Natural killer cell (primary cell): ENCODE measurements around the gene CASKIN2. TPM values are rescaled to one million over a fixed set of nuclear protein-coding genes. Genes with fewer than 3 reads are reported as not detected.
A peak's percentile ranks its signal among the peaks of the same experiment; 100 is the strongest.

Experiments used
- ATAC-seq, 3 donors: fragments of 150-1000 bp in 2 of 3; fragments of 200-7000 bp in 1 of 3; cut with Tn5 transposase; 1 replicate in 1 of 3; 2 replicates in 2 of 3; pipeline ENCODE4 v1.10.0; 2021; ENCODE audit warnings: mild to moderate bottlenecking in 2 of 3, moderate library complexity in 2 of 3
- DNase-seq, 2 donors: peaks; one replicate each; pipeline versions ENCODE4 v3.0.0 to v3.0.0-alpha.2; 2013 to 2021; ENCODE audit warnings: mixed read lengths in 1 of 2
- H3K27ac ChIP-seq: one replicate; pipeline ENCODE4 v1.5.1; 2013; ENCODE audit warnings: mild to moderate bottlenecking, low read length
- H3K27me3 ChIP-seq: one replicate; pipeline ENCODE4 v1.6.1; 2013; ENCODE audit warnings: low read length; ENCODE audit not compliant: control insufficient read depth, insufficient read depth
- H3K36me3 ChIP-seq: one replicate; pipeline ENCODE4 v1.6.1; 2013; ENCODE audit warnings: low read length; ENCODE audit not compliant: control insufficient read depth, insufficient read depth
- H3K4me1 ChIP-seq: one replicate; pipeline ENCODE4 v1.6.1; 2013; ENCODE audit warnings: low read length; ENCODE audit not compliant: control insufficient read depth, insufficient read depth
- H3K4me3 ChIP-seq: one replicate; pipeline ENCODE4 v1.5.1; 2013; ENCODE audit warnings: low read length
- H3K9me3 ChIP-seq: one replicate; pipeline ENCODE4 v1.6.1; 2013; ENCODE audit warnings: low read length; ENCODE audit not compliant: control insufficient read depth, insufficient read depth
- H3K27ac Mint-ChIP-seq, 2 donors: one replicate each; pipeline ENCODE4 v1.8.0; 2022; ENCODE audit warnings: mild to moderate bottlenecking in 2 of 2, mixed read lengths in 2 of 2, moderate library complexity in 1 of 2
- H3K27me3 Mint-ChIP-seq, 2 donors: one replicate each; pipeline ENCODE4 v1.8.0; 2022; ENCODE audit warnings: low read depth in 2 of 2, mixed read lengths in 2 of 2
- H3K36me3 Mint-ChIP-seq: one replicate; pipeline ENCODE4 v1.8.0; 2022; ENCODE audit warnings: mixed read lengths
- H3K4me1 Mint-ChIP-seq, 2 donors: one replicate each; pipeline ENCODE4 v1.8.0; 2022; ENCODE audit warnings: mixed read lengths in 2 of 2
- H3K4me3 Mint-ChIP-seq: one replicate; pipeline ENCODE4 v1.8.0; 2022; ENCODE audit warnings: mild to moderate bottlenecking, moderate library complexity, mixed read lengths
- H3K9me3 Mint-ChIP-seq, 2 donors: one replicate each; pipeline ENCODE4 v1.8.0; 2022; ENCODE audit warnings: mixed read lengths in 2 of 2
- CTCF ChIP-seq: fragments of 200-600 bp; IDR thresholded peaks from one replicate; pipeline ENCODE4 v1.8.0; 2022; ENCODE audit warnings: antibody characterized with exemption
- WGBS: methylation state at CpG from one replicate; pipeline ENCODE4 v1.1.7; 2013; ENCODE audit warnings: missing lambda C conversion rate; ENCODE audit not compliant: insufficient coverage; 5-methylcytosine and 5-hydroxymethylcytosine counted together
- intact Hi-C: fragments of 100-400 bp; cut with micrococcal nuclease; formaldehyde crosslinking; loops from one replicate; pipeline ENCODE4 v1.14.2; 2022
- total RNA-seq, 4 donors: library from RNA; stranded (reverse); fragments of 120-200 nt in 1 of 4; gene quantifications; one replicate each; pipeline versions ENCODE4 v1.2.3 to v1.2.4, GENCODE V29; 2013 to 2022

CASKIN2 gene
- total RNA-seq, 3 donors from 2014 or later (not counting 1 experiment from before 2014, with no cell fraction given): 0.49 to 1.8 (median 1.7) TPM

- Mint-ChIP-seq H3K27me3 (no peaks in the 10 kb centered on the region), H3K36me3 (no peaks in the 10 kb centered on the region), H3K27ac (no peak overlapping the region), H3K4me1 (peaks cover 0 to 9% of the 10 kb centered on the region in 2 donors), H3K4me3 (no peak overlapping the region), H3K9me3 (no peaks in the 10 kb centered on the region)
- intact Hi-C loops: no loop called here
- Histone ChIP-seq H3K4me1 (peaks cover 27% of the 10 kb centered on the region), H3K4me3 (no peak overlapping the region), H3K27me3 (no peaks in the 10 kb centered on the region), H3K36me3 (peaks cover 29% of the 10 kb centered on the region), H3K27ac (no peak overlapping the region), H3K9me3 (no peaks in the 10 kb centered on the region)
- TF ChIP-seq CTCF: no peak
- DNase-seq: no peak
- WGBS: 86% methylated on average over 17 of the region's 17 CpGs
- no peak for ATAC-seq
These were observed 14.7 kb downstream of the CASKIN2 start for GRCh38 chr17:75500419-75501216.

- DNase-seq: no peak
- no peak for ATAC-seq
- Mint-ChIP-seq H3K27me3 (no peaks in the 10 kb centered on the region), H3K27ac (peak overlapping the region in 1 of 2 donors; percentile 47), H3K4me1 (peaks cover 0 to 7% of the 10 kb centered on the region in 2 donors), H3K36me3 (no peaks in the 10 kb centered on the region), H3K4me3 (no peak overlapping the region), H3K9me3 (no peaks in the 10 kb centered on the region)
- intact Hi-C loops: no loop called here
- Histone ChIP-seq H3K27ac (no peak overlapping the region), H3K36me3 (peaks cover 39% of the 10 kb centered on the region), H3K4me3 (no peak overlapping the region), H3K27me3 (no peaks in the 10 kb centered on the region), H3K9me3 (no peaks in the 10 kb centered on the region), H3K4me1 (peaks cover 20% of the 10 kb centered on the region)
- TF ChIP-seq CTCF: no peak
- 90% methylated on average over 16 of the region's 16 CpGs for WGBS
These were observed 15.9 kb downstream of the CASKIN2 start for GRCh38 chr17:75499313-75500022.

GRCh38 chr17:75498726-75499213 is 16.6 kb downstream of the CASKIN2 start:
- Histone ChIP-seq H3K27me3 (no peaks in the 10 kb centered on the region), H3K27ac (no peak overlapping the region), H3K4me3 (no peak overlapping the region), H3K36me3 (peaks cover 46% of the 10 kb centered on the region), H3K4me1 (peaks cover 13% of the 10 kb centered on the region), H3K9me3 (no peaks in the 10 kb centered on the region)
- H3K27ac Mint-ChIP-seq: no peak overlapping the region
- ATAC-seq: no peak
- intact Hi-C loops: no loop called here
- no peak for TF ChIP-seq CTCF
- H3K9me3 Mint-ChIP-seq: no peaks in the 10 kb centered on the region
- no peaks in the 10 kb centered on the region for H3K36me3 Mint-ChIP-seq
- 71% methylated on average over 16 of the region's 16 CpGs for WGBS
- H3K4me3 Mint-ChIP-seq: no peak overlapping the region
- H3K4me1 Mint-ChIP-seq: no peaks in the 10 kb centered on the region
- no peaks in the 10 kb centered on the region for H3K27me3 Mint-ChIP-seq
- DNase-seq: no peak
